Measurements from ENCODE around the gene SAMMSON. TPM values are rescaled to one million over a fixed set of nuclear protein-coding genes. Genes with fewer than 3 reads are reported as not detected.

The SAMMSON gene
- total RNA-seq, 1 experiment from 2014 or later: not detected

GRCh38 chr3:69970827-69971226 is 28.7 kb upstream of the SAMMSON start:
- Histone ChIP-seq H3K4me1 (replicated peaks; ENCODE audit: insufficient read depth) (no peaks in the 10 kb centered on the region), H3K4me2 (no peak overlapping the region), H3K27ac (no peak overlapping the region), H2AFZ (no peak overlapping the region), H3K9me2 (ENCODE audit: insufficient read depth) (no peaks in the 10 kb centered on the region), H3K79me2 (ENCODE audit: low read depth) (no peaks in the 10 kb centered on the region), H3K9me3 (ENCODE audit: insufficient read depth, low read depth) (no peaks in the 10 kb centered on the region), H3K36me3 (ENCODE audit: low read depth) (no peaks in the 10 kb centered on the region), H3K4me3 (no peak overlapping the region), H3F3A (ENCODE audit: insufficient read depth, low read depth) (no peaks in the 10 kb centered on the region), H4K20me1 (ENCODE audit: insufficient read depth) (no peaks in the 10 kb centered on the region), H3K27me3 (ENCODE audit: insufficient read depth, low read depth) (no peaks in the 10 kb centered on the region)
- BruUV-seq (replicated peaks): no TSS peak
- CTCF ChIA-PET: no interaction called here
- POLR2A ChIA-PET (ENCODE audit: unreplicated experiment): no interaction called here
- TF ChIP-seq EZH2 (IDR thresholded peaks at IDR 0.05; ENCODE audit: low read depth) (no peak), CTCF (conservative IDR thresholded peaks at IDR 0.05) (no peak)
- intact Hi-C loops (cut with micrococcal nuclease; ENCODE audit: unreplicated experiment): no loop called here
- DNase-seq: no peak

GRCh38 chr3:69972672-69973071 is 26.9 kb upstream of the SAMMSON start:
- POLR2A ChIA-PET (ENCODE audit: unreplicated experiment): no interaction called here
- intact Hi-C loops (cut with micrococcal nuclease; ENCODE audit: unreplicated experiment): no loop called here
- Histone ChIP-seq H3K4me1 (replicated peaks; ENCODE audit: insufficient read depth) (no peaks in the 10 kb centered on the region), H2AFZ (no peak overlapping the region), H3K27ac (no peak overlapping the region), H3F3A (ENCODE audit: insufficient read depth, low read depth) (no peaks in the 10 kb centered on the region), H3K4me2 (no peak overlapping the region), H3K9me2 (ENCODE audit: insufficient read depth) (no peaks in the 10 kb centered on the region), H3K4me3 (no peak overlapping the region), H3K27me3 (ENCODE audit: insufficient read depth, low read depth) (no peaks in the 10 kb centered on the region), H3K9me3 (ENCODE audit: insufficient read depth, low read depth) (no peaks in the 10 kb centered on the region), H4K20me1 (ENCODE audit: insufficient read depth) (no peaks in the 10 kb centered on the region), H3K36me3 (ENCODE audit: low read depth) (no peaks in the 10 kb centered on the region), H3K79me2 (ENCODE audit: low read depth) (no peaks in the 10 kb centered on the region)
- CTCF ChIA-PET: interaction anchor here (0.7 kb wide), 1 partner anchor 522 kb away, joined by 3 read pairs; no protein-coding TSS in a partner anchor
- TF ChIP-seq EZH2 (IDR thresholded peaks at IDR 0.05; ENCODE audit: low read depth) (no peak), CTCF (conservative IDR thresholded peaks at IDR 0.05) (no peak)
- DNase-seq: no peak
- BruUV-seq (replicated peaks): no TSS peak

- ChIA-PET POLR2A (ENCODE audit: unreplicated experiment) (no interaction called here), CTCF (no interaction called here)
- intact Hi-C loops (cut with micrococcal nuclease; ENCODE audit: unreplicated experiment): no loop called here
- no peaks in the 10 kb centered on the region for H3K4me1 ChIP-seq (replicated peaks; ENCODE audit: insufficient read depth)
- no peaks in the 10 kb centered on the region for H3K27me3 ChIP-seq (ENCODE audit: insufficient read depth, low read depth)
- no peaks in the 10 kb centered on the region for H4K20me1 ChIP-seq (ENCODE audit: insufficient read depth)
- H3K79me2 ChIP-seq (ENCODE audit: low read depth): no peaks in the 10 kb centered on the region
- H3K9me3 ChIP-seq (ENCODE audit: insufficient read depth, low read depth): no peaks in the 10 kb centered on the region
- no peak for DNase-seq
- H3K27ac ChIP-seq: no peak overlapping the region
- no peak overlapping the region for H3K4me2 ChIP-seq
- H2AFZ ChIP-seq: no peak overlapping the region
- TF ChIP-seq CTCF (conservative IDR thresholded peaks at IDR 0.05): no peak
- no peak for TF ChIP-seq EZH2 (IDR thresholded peaks at IDR 0.05; ENCODE audit: low read depth)
- no TSS peak for BruUV-seq (replicated peaks)
- no peaks in the 10 kb centered on the region for H3F3A ChIP-seq (ENCODE audit: insufficient read depth, low read depth)
- H3K9me2 ChIP-seq (ENCODE audit: insufficient read depth): no peaks in the 10 kb centered on the region
- H3K4me3 ChIP-seq: no peak overlapping the region
- no peaks in the 10 kb centered on the region for H3K36me3 ChIP-seq (ENCODE audit: low read depth)
Observed at GRCh38 chr3:69976021-69976420, 23.5 kb upstream of the SAMMSON start.

Data from PC-9 (cell line).